T-helper 1 cell (primary cell): ENCODE data around the gene C3orf20.

Experiments used
- DNase-seq, 5 donors: peaks; one replicate each; pipeline ENCODE4 v3.0.0-alpha.2; 2012 to 2020

Gene C3orf20

DNA sequence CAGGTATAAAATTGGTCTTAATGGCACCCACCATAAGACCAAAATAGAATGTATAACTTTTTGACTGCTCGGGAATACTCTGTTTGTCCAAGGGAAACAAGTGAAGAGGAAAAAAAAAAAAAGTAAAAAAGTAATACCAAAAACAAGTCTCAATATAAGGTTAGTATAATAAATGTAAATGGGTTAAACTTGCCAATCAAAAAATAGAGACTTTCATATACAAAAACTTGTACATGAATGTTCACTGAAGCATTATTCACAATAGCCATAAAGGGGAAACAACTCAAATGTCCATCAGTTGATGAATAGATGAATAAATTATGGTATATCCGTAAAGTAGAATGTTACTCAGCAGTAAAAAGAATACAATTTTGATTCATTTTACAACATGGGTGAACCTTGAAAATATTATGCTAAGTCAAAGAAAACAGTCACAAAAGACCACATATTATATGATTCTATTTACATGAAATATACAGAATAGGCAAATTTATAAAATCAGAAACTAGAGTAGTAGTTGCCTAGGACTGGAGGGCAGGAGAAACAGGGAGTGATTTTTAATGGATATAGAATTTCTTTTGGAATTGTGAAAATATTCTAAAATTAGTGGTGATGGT lies 104.2 kb downstream of the C3orf20 start:
- DNase-seq, result no peak

DNA sequence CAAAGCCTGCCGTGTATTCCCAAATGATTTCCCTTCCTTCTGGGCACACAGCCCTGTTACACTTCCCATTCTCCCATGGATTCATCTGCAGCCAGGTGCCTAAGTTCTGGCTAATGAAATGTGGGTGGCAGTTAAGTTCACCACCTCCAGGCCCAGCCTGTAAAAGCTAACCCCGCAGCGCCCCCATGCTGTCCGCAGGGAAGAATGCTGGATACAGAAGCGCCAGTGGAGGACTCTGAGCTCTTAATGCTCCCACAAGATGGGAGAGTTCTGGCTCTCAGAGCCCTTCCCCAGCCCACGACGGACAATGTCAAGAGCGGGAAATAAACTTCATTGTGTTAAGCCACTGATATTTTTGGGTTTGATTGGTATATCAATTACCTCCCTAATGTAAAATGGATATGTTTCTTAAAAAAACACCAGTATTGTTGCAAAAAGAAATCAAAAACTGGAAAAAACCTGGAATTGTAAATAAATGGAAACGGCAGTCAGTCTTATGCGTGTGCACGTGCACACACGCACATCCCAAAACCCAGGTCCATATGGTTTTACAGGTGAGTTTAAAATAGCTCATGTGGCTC lies 106.1 kb downstream of the C3orf20 start:
- peak in 1 of 5 donors; percentile 21 for DNase-seq

DNA sequence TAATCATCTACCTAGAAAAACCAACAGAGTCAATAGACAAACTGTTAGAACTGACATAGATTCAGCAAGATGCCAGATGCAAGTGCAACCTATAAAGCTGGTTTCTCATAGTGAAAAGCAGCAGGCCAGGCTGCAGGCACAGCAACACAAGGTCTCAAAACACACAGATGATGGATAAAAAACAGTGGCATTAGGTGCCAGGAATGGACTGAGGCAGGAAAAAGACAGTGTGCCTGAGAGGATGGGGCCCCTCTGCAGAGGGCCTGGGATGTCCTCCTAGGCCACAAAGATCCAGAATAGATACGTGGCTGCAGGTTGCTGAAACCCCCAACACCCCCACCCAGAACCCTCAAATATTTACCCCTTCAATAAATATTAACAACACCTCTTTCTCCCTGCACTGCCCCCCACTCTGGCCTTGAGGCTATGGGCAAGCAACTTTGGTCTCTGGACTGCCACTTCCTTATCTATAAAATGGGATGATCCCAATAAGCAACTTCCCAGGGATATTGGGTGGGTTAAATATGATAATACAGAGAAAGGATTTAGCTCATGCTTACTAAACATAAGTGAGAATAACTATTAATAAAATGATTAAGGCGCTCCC lies 108.6 kb downstream of the C3orf20 start:
- no peak for DNase-seq

DNA sequence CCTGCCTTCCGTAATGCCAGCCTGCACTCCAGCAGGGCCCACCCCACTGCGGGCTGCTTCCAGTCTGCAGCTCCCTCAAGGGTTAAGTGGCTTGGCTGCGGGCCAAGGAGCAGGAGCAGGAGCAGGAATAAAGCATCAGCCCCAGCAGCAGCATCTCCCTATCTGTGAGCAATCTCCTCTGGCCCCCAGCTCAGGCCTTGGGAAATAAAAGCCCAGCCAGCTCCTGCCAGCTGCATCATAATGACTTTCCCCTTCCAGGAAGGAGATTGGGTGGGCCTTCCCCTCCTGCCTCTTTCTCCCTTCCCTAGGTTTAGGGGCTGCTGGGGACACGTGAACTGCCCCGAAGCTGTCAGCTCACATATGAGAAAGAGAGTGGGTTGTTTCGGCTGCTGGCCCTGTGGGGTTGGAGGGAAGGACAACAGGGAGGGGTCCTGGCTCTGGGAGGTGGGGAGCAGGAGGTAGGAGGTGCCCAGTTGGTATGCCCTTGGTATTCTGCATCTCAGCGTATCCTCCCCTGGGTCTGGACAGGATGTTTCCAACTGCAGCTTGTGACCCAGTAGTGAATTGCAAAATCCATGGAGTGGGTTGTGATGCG lies 109.2 kb downstream of the C3orf20 start:
- no peak for DNase-seq

GRCh38 chr3:14785207-14786155 lies 110.5 kb downstream of the C3orf20 start:
- no peak for DNase-seq

- DNase-seq, result no peak
Measured at GRCh38 chr3:14786369-14786768, 111.4 kb downstream of the C3orf20 start.

DNA sequence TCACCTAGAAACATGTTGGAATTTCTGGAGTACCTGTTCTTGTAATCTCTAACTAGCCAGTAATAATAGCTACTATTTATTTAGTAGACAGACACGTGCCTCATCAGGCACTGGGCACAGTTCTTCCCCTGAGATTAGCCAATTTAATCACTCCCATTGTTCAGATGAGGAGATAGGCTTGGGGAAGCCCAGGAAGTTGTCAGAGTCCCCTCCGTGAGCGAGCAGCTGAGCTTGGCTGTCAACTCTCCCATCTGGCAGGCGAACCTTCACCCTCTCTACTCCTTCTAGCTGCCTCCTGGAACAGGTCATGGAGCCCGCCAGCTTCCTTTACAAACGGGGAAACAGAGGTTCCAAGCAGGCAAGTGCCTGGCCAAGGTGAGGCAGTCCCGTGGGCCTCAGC lies 112.7 kb downstream of the C3orf20 start:
- DNase-seq, result no peak

- DNase-seq, result no peak
Measured at GRCh38 chr3:14788644-14789043, 113.7 kb downstream of the C3orf20 start.

DNA sequence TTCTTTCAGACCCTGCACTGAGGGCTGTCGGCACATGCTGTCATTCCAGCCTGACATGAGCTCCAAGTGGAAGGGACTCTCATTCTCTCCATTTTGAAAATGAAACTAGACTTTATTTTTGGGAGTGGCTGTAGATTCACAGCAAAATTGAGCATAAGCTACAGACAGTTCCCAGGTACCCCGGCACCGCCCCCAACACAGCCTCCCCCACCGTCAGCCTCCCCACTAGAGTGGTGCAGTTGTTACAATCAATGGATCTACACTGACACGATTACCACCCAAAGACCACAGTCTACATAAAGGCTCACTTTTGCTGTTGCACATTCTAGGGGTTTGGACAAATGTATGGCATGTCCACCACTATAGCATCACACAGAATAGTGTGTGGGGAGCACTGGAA lies 114.3 kb downstream of the C3orf20 start:
- no peak for DNase-seq

DNA sequence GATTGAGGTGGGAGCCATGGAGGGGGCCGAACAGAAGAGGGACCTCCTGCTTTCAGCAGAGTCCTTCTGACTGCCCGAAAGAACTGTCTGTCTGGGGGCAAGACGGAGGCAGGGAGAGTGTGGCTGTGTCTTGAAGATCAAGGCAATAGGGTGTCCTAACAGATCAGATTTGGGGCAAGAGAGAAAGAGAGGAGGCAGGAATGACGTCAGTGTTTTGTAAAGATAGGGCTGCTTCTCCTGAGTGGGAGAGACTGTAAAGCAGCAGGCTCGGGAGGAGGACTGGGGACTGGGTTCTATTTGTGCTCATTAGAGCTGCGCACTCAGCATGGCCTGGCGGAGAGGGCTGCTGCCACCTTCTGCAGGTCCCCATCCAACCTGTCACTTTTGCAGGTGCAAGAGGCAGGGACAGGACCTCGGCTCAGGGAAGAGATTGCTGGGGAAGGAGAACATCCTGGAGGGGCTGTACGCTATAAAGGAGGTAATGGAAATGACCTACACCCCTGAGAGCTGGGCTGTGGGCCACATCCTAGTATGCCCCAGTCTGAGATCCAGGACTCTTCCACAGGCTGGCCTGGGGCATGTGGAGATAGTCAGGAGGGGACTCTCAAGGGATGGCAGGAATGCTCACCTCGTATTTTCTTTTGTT lies 114.8 kb downstream of the C3orf20 start:
- no peak for DNase-seq

GRCh38 chr3:14791343-14791945 lies 116.5 kb downstream of the C3orf20 start:
- DNase-seq, result peak; percentile 21 to 50 (median 28)

DNA sequence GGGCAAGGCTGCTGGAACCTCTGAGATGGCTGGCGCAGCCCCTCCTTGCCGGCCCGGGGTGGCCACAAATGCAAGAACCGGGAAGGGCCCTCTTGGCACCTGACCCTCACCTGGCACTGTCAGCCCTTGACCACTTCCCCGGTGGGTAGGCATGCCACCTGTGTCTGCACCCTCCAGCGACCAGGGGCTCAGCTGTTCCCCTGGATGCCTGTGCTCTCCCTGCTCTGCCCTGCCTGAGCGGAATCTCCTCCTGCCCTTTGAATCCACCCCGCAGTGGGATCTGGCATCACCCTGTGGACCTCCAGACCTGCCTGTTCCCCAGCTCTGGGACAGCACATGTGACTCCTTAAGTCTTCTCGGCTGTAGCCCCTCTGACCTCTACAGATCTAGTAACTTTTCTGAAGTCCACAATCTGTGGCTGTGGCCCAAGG lies 117.8 kb downstream of the C3orf20 start:
- DNase-seq, result no peak

GRCh38 chr3:14793126-14793857 lies 118.4 kb downstream of the C3orf20 start:
- DNase-seq, result no peak

- no peak for DNase-seq
Measured at GRCh38 chr3:14793858-14794234, 118.9 kb downstream of the C3orf20 start.

GRCh38 chr3:14794435-14794834 lies 119.5 kb downstream of the C3orf20 start:
- no peak for DNase-seq

DNA sequence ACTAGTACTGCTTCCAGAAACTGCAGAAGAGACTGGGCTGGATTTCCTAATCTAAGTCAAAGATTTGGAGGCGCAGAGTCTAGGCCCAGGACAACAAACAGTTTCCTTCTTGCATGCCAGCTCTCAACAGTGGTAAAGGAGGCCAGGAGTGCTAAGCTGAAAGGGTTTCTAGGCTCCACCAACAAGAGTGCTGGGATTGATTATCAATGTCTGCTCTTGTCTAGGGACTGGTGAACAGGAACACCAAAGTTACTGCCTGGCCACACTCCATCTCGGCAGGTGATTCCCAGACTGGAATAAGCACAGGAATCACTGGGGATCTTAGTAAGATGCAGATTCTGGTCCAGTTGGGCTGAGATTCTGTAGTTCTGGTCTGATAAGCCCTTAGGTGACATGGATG lies 121.1 kb downstream of the C3orf20 start:
- no peak for DNase-seq

GRCh38 chr3:14796403-14797077 lies 121.6 kb downstream of the C3orf20 start:
- no peak for DNase-seq

GRCh38 chr3:14797731-14798130 lies 122.8 kb downstream of the C3orf20 start:
- no peak for DNase-seq

- no peak for DNase-seq
Measured at GRCh38 chr3:14798231-14798630, 123.3 kb downstream of the C3orf20 start.

- DNase-seq, result no peak
Measured at GRCh38 chr3:14799146-14799545, 124.2 kb downstream of the C3orf20 start.

GRCh38 chr3:14801031-14801430 lies 126.1 kb downstream of the C3orf20 start:
- DNase-seq, result no peak
